SJSA1 (cell line): Measurements from ENCODE around the gene ENTREP3. TPM values are rescaled to one million over a fixed set of nuclear protein-coding genes. Genes with fewer than 3 reads are reported as not detected.

Source experiments
- DNase-seq, 2 experiments: peaks; one replicate each; pipeline ENCODE4 v3.0.0-alpha.2; 2015 to 2020; ENCODE audit warnings: low spot score in 2 of 2, low read depth in 1 of 2
- H3K27ac ChIP-seq: fragments of 250-450 bp; sonication (Bioruptor Pico); 2 replicates; pipeline ENCODE4 v1.5.1; 2020; ENCODE audit warnings: mild to moderate bottlenecking, moderate library complexity
- H3K27me3 ChIP-seq: fragments of 250-450 bp; sonication (Bioruptor Pico); replicated peaks from 2 replicates; pipeline ENCODE4 v1.5.1; 2020; ENCODE audit warnings: mild to moderate bottlenecking, moderate library complexity
- H3K36me3 ChIP-seq: fragments of 250-450 bp; sonication (Bioruptor Pico); 2 replicates; pipeline ENCODE4 v1.5.1; 2020; ENCODE audit warnings: mild to moderate bottlenecking
- H3K4me1 ChIP-seq: fragments of 250-450 bp; sonication (Bioruptor Pico); replicated peaks from 2 replicates; pipeline ENCODE4 v1.6.1; 2021; ENCODE audit warnings: mild to moderate bottlenecking
- H3K4me3 ChIP-seq: fragments of 250-450 bp; sonication (Bioruptor Pico); 2 replicates; pipeline ENCODE4 v1.5.1; 2020; ENCODE audit warnings: mild to moderate bottlenecking
- H3K9me3 ChIP-seq: fragments of 250-450 bp; sonication (Bioruptor Pico); replicated peaks from 2 replicates; pipeline ENCODE4 v1.5.1; 2020; ENCODE audit warnings: mild to moderate bottlenecking
- total RNA-seq: library from RNA; depleted of rRNA; stranded (reverse); fragments of >200 nt; shearing (Covaris generic); gene quantifications from 2 replicates; pipeline ENCODE4 v1.2.3, GENCODE V29; 2014

Gene ENTREP3
- total RNA-seq, 1 experiment from 2014 or later = 3.7 TPM

DNA sequence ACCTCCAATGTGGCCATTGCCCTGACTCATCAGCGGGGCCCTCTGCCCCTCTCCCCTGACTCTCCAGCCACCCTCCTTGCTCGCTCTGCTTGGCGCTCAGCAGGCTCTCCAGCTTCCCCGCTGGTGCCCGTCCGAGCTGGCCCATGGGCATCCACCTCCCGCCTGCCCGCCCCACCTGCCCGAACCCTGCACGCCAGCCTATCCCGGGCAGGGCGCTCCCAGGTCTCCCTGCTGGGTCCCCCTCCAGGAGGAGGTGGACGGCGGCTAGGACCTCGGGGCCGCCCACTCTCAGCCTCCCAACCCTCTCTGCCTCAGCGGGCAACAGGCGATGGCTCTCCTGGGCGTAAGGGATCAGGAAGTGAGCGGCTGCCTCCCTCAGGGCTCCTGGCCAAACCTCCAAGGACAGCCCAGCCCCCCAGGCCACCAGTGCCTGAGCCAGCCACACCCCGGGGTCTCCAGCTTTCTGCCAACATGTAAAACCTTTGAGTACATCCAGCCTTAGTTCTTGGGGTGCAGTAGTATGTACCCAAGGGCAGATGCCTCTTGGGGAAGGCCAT lies 32.8 kb upstream of the ENTREP3 start:
- H3K36me3 ChIP-seq = no peaks in the 10 kb centered on the region
- H3K4me3 ChIP-seq = no peak overlapping the region
- H3K27me3 ChIP-seq = peaks cover 4% of the 10 kb centered on the region; the same call in 1 of the 2 replicates
- H3K27ac ChIP-seq = no peak overlapping the region
- H3K4me1 ChIP-seq = no peaks in the 10 kb centered on the region
- H3K9me3 ChIP-seq = no peaks in the 10 kb centered on the region
- no peak for DNase-seq

DNA sequence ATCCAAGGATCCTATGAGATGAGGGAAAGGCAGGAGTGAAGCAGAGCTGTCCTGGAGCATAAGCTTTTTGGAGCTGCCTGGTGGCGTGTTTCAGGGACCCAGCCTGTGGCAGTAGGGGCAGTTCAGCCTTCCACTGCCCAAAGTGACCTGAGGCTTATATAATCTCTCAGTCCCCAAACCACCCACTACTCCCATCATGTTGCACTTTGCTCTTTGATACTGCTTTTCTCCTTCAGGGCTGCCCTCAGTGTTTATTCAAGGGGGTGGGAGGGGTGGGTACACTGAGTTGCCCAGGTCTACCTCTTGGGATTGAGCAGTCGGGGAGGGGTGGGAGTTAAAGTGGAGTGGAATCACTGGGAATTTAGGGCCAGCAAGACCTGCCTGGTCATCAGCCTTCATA lies 31.3 kb upstream of the ENTREP3 start:
- H3K4me3 ChIP-seq = no peak overlapping the region
- no peaks in the 10 kb centered on the region for H3K9me3 ChIP-seq
- DNase-seq = no peak

DNA sequence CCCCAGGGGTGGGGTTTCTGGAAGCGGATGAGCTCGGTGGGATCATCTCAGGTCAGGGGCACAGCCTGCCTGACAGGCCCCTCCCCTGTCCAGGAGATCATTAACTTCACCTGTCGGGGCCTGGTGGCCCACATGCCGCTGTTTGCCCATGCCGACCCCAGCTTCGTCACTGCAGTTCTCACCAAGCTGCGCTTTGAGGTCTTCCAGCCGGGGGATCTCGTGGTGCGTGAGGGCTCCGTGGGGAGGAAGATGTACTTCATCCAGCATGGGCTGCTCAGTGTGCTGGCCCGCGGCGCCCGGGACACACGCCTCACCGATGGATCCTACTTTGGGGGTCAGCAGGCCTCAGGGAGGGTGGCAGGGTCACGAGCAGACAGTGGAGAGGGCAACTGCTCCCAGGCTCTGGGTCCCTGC lies 30.4 kb upstream of the ENTREP3 start:
- no peak overlapping the region for H3K27ac ChIP-seq
- no peaks in the 10 kb centered on the region for H3K4me1 ChIP-seq
- H3K36me3 ChIP-seq = no peaks in the 10 kb centered on the region
- no peaks in the 10 kb centered on the region for H3K27me3 ChIP-seq
- no peak overlapping the region for H3K4me3 ChIP-seq
- no peaks in the 10 kb centered on the region for H3K9me3 ChIP-seq
- no peak for DNase-seq

More for the DNA sequence above, 31.3 kb upstream of the ENTREP3 start:
- Histone ChIP-seq H3K36me3 (no peaks in the 10 kb centered on the region), H3K27me3 (no peaks in the 10 kb centered on the region), H3K4me1 (no peaks in the 10 kb centered on the region), H3K27ac (no peak overlapping the region)

DNA sequence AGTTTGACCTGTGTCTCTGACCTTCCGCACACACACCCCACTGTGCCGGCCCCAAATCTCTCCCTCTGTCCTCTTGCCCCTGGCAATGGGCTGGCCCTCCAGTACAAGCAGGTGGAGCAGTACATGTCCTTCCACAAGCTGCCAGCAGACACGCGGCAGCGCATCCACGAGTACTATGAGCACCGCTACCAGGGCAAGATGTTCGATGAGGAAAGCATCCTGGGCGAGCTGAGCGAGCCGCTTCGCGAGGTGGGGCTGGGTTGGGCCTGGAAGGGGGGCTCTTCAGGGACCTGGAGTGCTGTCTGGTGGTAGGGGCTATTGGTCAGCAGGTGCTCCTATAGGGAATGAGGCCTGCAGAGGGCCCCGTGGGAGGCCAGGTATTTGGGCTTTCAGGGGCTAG lies 29.8 kb upstream of the ENTREP3 start:
- Histone ChIP-seq H3K4me3 (no peak overlapping the region), H3K9me3 (no peaks in the 10 kb centered on the region), H3K4me1 (no peaks in the 10 kb centered on the region), H3K27me3 (no peaks in the 10 kb centered on the region), H3K36me3 (no peaks in the 10 kb centered on the region), H3K27ac (no peak overlapping the region)
- DNase-seq = no peak

DNA sequence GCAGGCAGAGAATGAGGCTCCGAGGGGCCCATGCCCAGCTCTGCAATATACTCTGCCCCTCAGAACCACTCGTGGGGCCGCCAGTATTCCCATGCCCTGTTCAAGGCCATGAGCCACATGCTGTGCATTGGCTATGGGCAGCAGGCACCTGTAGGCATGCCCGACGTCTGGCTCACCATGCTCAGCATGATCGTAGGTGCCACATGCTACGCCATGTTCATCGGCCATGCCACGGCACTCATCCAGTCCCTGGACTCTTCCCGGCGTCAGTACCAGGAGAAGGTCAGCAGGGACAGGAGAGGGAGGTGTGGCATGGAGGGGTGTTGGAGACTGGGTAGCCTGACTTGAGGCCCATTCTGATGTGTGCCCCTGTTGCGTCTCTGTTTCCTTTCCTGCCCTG lies 29.2 kb upstream of the ENTREP3 start:
- Histone ChIP-seq H3K36me3 (no peaks in the 10 kb centered on the region), H3K4me1 (peaks cover under 1% of the 10 kb centered on the region; the same call in 1 of the 2 replicates), H3K9me3 (no peaks in the 10 kb centered on the region), H3K27me3 (no peaks in the 10 kb centered on the region), H3K4me3 (no peak overlapping the region), H3K27ac (no peak overlapping the region)
- DNase-seq = no peak

DNA sequence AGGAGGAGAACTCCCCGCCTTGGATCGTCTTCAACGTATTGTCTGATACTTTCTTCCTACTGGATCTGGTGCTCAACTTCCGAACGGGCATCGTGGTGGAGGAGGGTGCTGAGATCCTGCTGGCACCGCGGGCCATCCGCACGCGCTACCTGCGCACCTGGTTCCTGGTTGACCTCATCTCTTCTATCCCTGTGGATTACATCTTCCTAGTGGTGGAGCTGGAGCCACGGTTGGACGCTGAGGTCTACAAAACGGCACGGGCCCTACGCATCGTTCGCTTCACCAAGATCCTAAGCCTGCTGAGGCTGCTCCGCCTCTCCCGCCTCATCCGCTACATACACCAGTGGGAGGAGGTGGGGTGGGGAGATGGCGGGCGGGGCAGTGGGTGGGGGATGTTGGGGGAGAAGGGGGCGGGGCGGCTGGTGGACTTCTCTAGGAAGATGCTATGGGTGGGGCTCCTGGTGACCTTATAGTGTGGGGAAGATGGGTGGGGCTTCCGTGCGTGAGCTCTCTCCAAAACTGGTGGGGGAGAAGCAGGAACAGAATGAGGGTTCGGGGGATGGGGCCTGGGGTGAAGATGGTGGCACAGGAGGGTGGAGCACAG lies 27.3 kb upstream of the ENTREP3 start:
- DNase-seq = no peak
- H3K4me1 ChIP-seq = peaks cover 17% of the 10 kb centered on the region
- no peaks in the 10 kb centered on the region for H3K36me3 ChIP-seq
- no peak overlapping the region for H3K27ac ChIP-seq
- no peaks in the 10 kb centered on the region for H3K9me3 ChIP-seq
- no peak overlapping the region for H3K4me3 ChIP-seq
- no peaks in the 10 kb centered on the region for H3K27me3 ChIP-seq

DNA sequence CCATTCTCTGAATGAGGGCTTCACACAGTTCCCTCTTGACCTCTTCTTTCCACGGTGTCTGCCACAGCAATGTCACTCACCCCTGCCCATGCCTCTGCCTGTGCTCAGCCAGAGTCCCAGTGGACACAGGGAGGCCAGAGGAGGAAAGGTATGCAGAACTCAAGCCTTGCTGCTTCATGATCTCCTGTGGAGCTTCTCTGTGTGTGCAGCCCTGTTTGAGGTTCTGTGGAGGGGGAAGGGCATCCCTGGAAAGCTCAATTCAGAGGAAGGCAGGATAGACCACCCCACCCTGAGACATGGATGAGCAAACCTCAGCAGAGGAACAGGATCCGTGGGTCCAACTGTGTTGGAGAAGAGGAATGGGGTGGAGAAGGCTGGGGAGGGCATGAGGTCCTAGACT lies 24.0 kb upstream of the ENTREP3 start:
- H3K27ac ChIP-seq = no peak overlapping the region
- DNase-seq = no peak
- no peak overlapping the region for H3K4me3 ChIP-seq
- H3K9me3 ChIP-seq = no peaks in the 10 kb centered on the region
- H3K36me3 ChIP-seq = no peaks in the 10 kb centered on the region
- H3K4me1 ChIP-seq = peaks cover 25% of the 10 kb centered on the region
- H3K27me3 ChIP-seq = no peaks in the 10 kb centered on the region

DNA sequence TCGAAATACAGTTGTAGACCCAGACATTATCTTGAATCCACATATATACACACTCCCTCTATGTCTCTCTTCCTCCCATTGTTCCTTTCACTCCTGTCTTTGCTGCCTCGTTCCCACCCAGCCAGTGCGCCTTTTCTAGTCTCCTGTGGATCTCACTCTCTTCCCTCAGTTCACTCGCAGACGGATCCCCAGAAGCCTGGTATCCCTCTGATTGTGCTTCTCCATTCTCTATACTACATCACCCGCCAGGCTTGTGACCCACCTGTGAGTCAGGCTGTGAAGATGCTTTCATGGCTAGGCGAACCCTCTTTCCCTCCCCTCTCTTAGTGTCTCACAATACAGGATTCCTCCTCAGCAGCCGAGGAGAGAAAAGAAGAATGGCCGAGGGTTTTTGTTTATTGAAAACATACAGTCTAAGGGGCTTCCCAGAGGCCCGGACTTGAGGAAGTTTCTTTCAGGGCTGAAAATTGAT lies 23.4 kb upstream of the ENTREP3 start:
- H3K4me3 ChIP-seq = no peak overlapping the region

DNA sequence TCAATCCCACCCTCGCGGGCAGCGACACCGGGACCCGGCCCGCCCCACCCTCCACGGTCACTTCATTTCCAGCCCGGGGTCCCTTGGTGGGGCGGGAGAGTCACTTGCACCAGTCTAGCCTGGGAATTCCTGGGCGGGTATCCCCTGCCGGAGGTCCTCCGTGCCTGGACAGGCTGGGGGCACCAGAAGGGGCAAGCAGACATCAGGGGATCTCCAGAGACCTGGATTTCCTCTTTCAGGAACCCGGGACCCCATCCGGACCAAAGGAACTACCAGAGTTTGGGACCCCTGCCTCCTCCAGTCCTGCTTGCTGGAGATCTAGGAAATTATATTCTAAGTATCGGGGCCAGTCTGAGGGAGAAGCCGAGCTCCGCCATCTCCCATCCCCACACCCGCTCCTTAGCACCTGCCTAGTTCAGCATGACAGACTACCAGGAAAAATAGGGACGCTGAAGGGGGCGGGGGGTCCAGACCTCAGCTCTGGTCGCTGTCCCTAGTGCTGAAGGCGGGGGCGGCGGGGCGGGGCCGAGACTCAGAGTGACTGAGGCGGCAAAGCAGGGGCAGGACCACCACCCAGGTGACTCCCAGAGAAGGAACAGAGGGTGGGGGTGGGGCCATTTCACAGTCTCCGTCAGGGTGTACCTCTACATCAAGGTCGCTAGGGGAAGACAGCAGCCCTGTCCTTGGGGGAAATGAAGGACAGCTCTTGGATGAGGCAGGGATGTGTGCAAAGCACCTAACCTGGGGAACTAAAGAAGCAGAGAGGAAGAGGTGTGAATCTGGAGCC lies 22.8 kb upstream of the ENTREP3 start:
- peak in 1 of 2 experiments; percentile 25 for DNase-seq
- peak overlapping the region; percentile 60 for H3K4me3 ChIP-seq
- no peaks in the 10 kb centered on the region for H3K9me3 ChIP-seq
- H3K27me3 ChIP-seq = no peaks in the 10 kb centered on the region
- peaks cover under 1% of the 10 kb centered on the region; the same call in 1 of the 2 replicates for H3K36me3 ChIP-seq
- H3K4me1 ChIP-seq = peaks cover 31% of the 10 kb centered on the region
- no peak overlapping the region for H3K27ac ChIP-seq

More for the DNA sequence above, 23.4 kb upstream of the ENTREP3 start:
- H3K4me1 ChIP-seq = peaks cover 28% of the 10 kb centered on the region
- no peak overlapping the region for H3K27ac ChIP-seq
- H3K36me3 ChIP-seq = no peaks in the 10 kb centered on the region
- H3K9me3 ChIP-seq = no peaks in the 10 kb centered on the region
- H3K27me3 ChIP-seq = no peaks in the 10 kb centered on the region
- no peak for DNase-seq

DNA sequence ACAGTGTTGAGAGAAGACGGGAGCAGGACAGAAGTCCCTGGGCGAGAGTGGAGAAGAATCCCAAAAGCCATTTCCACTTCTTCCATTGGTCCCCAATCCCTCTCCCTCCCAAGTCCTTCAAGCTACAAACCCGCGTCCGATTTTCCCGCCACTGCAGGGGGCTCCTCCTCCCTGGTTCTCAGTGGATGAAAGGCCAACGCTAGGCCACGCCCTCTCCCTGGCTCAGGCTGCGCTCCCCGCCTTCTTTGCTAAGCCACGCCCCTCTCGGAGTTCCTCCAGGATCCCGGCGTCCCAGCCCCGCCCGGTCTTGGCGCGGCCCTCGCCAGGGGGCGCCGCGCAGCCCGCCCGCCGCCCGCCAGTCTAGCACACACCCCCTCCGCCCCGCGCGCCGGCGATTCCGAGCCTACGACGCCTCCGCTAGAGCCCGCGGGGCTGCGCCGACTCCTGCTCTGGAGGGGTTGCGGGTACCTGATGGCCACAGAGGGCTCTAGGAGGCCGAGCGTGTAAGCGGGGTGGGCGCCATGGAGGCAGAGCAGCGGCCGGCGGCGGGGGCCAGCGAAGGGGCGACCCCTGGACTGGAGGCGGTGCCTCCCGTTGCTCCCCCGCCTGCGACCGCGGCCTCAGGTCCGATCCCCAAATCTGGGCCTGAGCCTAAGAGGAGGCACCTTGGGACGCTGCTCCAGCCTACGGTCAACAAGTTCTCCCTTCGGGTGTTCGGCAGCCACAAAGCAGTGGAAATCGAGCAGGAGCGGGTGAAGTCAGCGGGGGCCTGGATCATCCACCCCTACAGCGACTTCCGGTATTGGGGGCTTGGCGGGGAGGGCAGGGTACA lies 22.0 kb upstream of the ENTREP3 start, which contains the start of gene HCN3:
Gene HCN3 (plus strand): TSS at position 394 of the 832 bp plus-strand sequence. CDS start 128 bp downstream, at position 522.
- peak; percentile 94 to 98 for DNase-seq
- Histone ChIP-seq H3K4me3 (peak within 1 kb of the TSS; percentile 60), H3K4me1 (peaks cover 34% of the 10 kb centered on the region), H3K27ac (no peak within 1 kb of the TSS), H3K27me3 (no peaks in the 10 kb centered on the region), H3K36me3 (peaks cover 7% of the 10 kb centered on the region), H3K9me3 (no peaks in the 10 kb centered on the region)

DNA sequence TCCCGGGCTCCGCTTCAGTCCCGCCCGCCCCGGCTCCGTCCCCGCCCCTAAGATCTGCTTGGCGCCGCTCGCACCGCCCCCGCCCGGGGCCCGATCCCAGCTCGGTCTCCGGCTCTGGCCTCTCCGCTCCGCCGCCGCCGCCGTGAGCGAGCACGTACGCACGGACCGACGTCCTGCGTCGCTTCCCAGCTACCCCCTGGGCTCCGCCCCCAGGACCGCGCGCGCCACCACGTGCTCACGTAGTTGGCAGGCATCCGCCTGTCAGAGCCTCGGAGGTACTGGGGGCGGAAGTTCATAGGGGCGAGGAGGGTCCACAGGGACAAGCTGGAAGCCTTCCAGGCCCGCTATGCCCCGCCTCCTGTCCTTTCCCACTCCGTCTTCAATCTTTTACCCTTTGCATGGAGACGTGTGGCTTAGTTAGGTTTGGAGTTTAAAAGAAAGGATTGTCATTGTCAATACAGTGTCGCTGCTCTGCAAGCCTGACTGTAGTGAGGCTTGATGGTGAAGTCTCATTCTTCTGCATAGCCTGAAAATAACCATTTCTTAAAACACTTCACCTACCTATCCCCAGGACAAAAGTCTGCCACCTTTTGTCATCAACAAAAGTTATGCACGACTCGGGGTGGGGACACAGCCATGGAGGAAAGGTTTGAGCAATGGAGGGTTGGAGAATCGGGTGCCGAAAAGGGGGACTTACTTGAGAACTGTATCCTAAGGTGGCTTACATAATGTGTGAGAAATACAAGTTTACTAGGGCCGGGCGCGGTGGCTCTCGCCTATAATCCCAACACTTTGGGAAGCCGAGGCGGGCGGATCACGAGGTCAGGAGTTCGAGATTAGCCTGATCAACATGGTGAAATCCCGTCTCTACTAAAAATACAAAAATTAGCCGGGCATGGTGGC lies 18.3 kb upstream of the ENTREP3 start, which contains the start of gene CLK2:
Gene CLK2 (minus strand): TSS at position 162 of the 903 bp plus-strand sequence. CDS start 2,527 bp downstream, outside the sequence.
- DNase-seq = peak; percentile 92 to 98
- Histone ChIP-seq H3K27ac (peak within 1 kb of the TSS; percentile 76), H3K9me3 (no peaks in the 10 kb centered on the region), H3K4me1 (peaks cover 30% of the 10 kb centered on the region), H3K27me3 (no peaks in the 10 kb centered on the region), H3K4me3 (peak within 1 kb of the TSS; percentile 58), H3K36me3 (peaks cover 42% of the 10 kb centered on the region)

DNA sequence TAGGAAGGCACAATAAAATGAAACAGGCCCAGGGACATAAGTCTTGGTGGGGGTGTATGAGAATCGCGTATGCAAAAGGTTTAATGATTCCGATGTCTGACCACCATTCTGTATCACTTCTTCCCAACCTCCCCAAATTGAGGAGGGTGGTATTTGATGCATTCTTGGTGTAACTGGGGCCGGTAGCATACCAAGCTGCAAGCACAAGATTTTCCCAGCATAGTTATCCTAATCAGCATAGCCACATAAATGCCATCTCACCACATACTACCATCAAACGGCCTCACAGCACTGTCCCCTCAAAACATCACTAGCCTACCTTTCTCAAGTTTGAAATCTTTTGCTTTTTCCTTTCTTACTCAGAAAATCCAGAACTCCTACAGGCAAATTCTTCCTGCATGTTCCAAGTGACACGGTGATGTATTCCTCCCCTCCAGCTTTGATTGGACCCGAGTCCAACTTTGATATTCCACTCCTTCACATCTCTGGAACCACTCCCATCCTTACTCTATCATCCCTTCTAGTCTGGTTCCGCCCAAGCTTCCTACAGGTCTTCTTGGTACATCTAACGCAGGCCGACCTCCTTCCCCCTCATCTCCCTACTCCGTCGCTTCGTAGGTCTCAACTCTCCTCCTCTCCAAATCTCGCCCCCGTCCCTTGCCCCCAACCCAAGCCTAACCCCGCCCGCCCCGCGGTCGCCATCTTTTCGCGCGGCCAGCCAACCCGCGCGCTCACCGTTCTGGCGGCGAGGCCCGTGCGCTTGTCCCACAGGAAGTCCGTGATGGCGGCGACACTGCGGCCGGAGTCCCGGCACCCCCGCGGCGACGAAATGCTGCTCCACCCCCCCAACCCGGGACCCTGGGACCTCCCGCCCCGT lies 17.4 kb upstream of the ENTREP3 start:
- no peaks in the 10 kb centered on the region for H3K9me3 ChIP-seq
- H3K27ac ChIP-seq = peak overlapping the region; percentile 76
- H3K27me3 ChIP-seq = no peaks in the 10 kb centered on the region
- H3K36me3 ChIP-seq = peaks cover 51% of the 10 kb centered on the region
- H3K4me1 ChIP-seq = peaks cover 21% of the 10 kb centered on the region
- DNase-seq = peak; percentile 47 to 70
- H3K4me3 ChIP-seq = peak overlapping the region; percentile 58
